NB4 (cell line): Measurements from ENCODE around the gene LDLRAD3.

Experiments
- DNase-seq: peaks from one replicate; pipeline ENCODE4 v3.0.0; 2010; ENCODE audit warnings: low read depth
- H3K4me3 ChIP-seq: one replicate; pipeline ENCODE4 v1.5.1; 2011; ENCODE audit warnings: mild to moderate bottlenecking, low read depth, low read length, moderate library complexity
- CTCF ChIP-seq: IDR thresholded peaks from one replicate; pipeline ENCODE4 v1.5.1; 2012; ENCODE audit warnings: low read depth, low read length
- MAX ChIP-seq: IDR thresholded peaks from 2 replicates; pipeline ENCODE4 v1.6.1; 2011; ENCODE audit warnings: low read depth, low read length
- MYC ChIP-seq: IDR thresholded peaks from 2 replicates; pipeline ENCODE4 v1.6.1; 2011; ENCODE audit warnings: low read depth, low read length
- POLR2A ChIP-seq: IDR thresholded peaks from 2 replicates; pipeline ENCODE4 v1.6.1; 2011; ENCODE audit warnings: mild to moderate bottlenecking; ENCODE audit not compliant: insufficient read length; ENCODE audit errors: extremely low read depth

The LDLRAD3 gene

GRCh38 chr11:35919244-35919643 lies 24.6 kb upstream of the LDLRAD3 start:
- TF ChIP-seq MYC (no peak), POLR2A (no peak), MAX (no peak), CTCF (no peak)
- DNase-seq: no peak

GRCh38 chr11:35923452-35923851 lies 20.4 kb upstream of the LDLRAD3 start:
- TF ChIP-seq MAX (no peak), MYC (no peak), CTCF (no peak), POLR2A (no peak)
- no peak overlapping the region for H3K4me3 ChIP-seq
- DNase-seq: no peak

More at GRCh38 chr11:35919244-35919643, 24.6 kb upstream of the LDLRAD3 start:
- H3K4me3 ChIP-seq: no peak overlapping the region

- no peak overlapping the region for H3K4me3 ChIP-seq
- TF ChIP-seq POLR2A (no peak), MAX (no peak), MYC (no peak), CTCF (no peak)
- no peak for DNase-seq
Measured at GRCh38 chr11:35924811-35925210, 19.1 kb upstream of the LDLRAD3 start.

GRCh38 chr11:35927104-35927503 lies 16.8 kb upstream of the LDLRAD3 start:
- no peak overlapping the region for H3K4me3 ChIP-seq
- no peak for TF ChIP-seq CTCF
- no peak for TF ChIP-seq POLR2A
- no peak for TF ChIP-seq MYC
- no peak for TF ChIP-seq MAX
- DNase-seq: no peak

GRCh38 chr11:35927682-35928081 lies 16.2 kb upstream of the LDLRAD3 start:
- peak; percentile 93 for DNase-seq
- TF ChIP-seq MYC (no peak), MAX (peak; percentile 27; the same call in 1 of the 2 replicates)
- H3K4me3 ChIP-seq: no peak overlapping the region

GRCh38 chr11:35928688-35929395 lies 15.0 kb upstream of the LDLRAD3 start:
- TF ChIP-seq POLR2A: no peak
- no peak for TF ChIP-seq CTCF
- no peak for TF ChIP-seq MYC
- TF ChIP-seq MAX: no peak
- DNase-seq: no peak
- no peak overlapping the region for H3K4me3 ChIP-seq
